Thyroid gland (tissue), 4 donors: ENCODE measurements around the gene SPACA6. TPM values are rescaled to one million over a fixed set of nuclear protein-coding genes. Genes with fewer than 3 reads are reported as not detected.

Source experiments
- DNase-seq, 2 donors: peaks; one replicate each; pipeline ENCODE4 v3.0.0-alpha.2; 2019
- H3K27ac ChIP-seq, 3 donors: fragments of 200-600 bp; sonication (generic); 1 replicate in 2 of 3; 2 replicates in 1 of 3; pipeline ENCODE4 v1.5.1; 2016 to 2019; ENCODE audit warnings: mild to moderate bottlenecking in 1 of 3, moderate library complexity in 1 of 3
- H3K27me3 ChIP-seq: fragments of 200-600 bp; sonication (generic); one replicate; pipeline ENCODE4 v1.5.1; 2019
- H3K36me3 ChIP-seq, 2 donors: fragments of 200-600 bp; sonication (generic); one replicate each; pipeline ENCODE4 v1.5.1; 2016 to 2019
- H3K4me1 ChIP-seq, 2 donors: fragments of 200-600 bp; sonication (generic); one replicate each; pipeline ENCODE4 v1.5.1; 2017 to 2019
- H3K4me3 ChIP-seq, 3 donors: fragments of 200-600 bp; sonication (generic); replicated peaks in 1 of 3; 1 replicate in 2 of 3; 2 replicates in 1 of 3; pipeline ENCODE4 v1.5.1; 2016; ENCODE audit warnings: mild to moderate bottlenecking in 1 of 3
- H3K9me3 ChIP-seq: fragments of 200-600 bp; sonication (generic); one replicate; pipeline ENCODE4 v1.5.1; 2017
- POLR2A ChIP-seq, 2 donors: fragments of 450-650 bp; IDR thresholded peaks; one replicate each; pipeline ENCODE4 v1.6.1; 2017; ENCODE audit warnings: antibody characterized with exemption in 2 of 2, mild to moderate bottlenecking in 2 of 2, moderate library complexity in 1 of 2
- WGBS, 2 donors: methylation state at CpG; one replicate each; pipeline ENCODE4 v1.1.5; 2017; 5-methylcytosine and 5-hydroxymethylcytosine counted together
- intact Hi-C: fragments of 100-400 bp; cut with DNase I; formaldehyde crosslinking; loops from one replicate; pipeline ENCODE4 v1.15.1; 2023
- total RNA-seq, 4 donors: library from RNA; depleted of rRNA; stranded (reverse); fragments of >200 nt; gene quantifications; one replicate each; pipeline ENCODE4 v1.2.3, GENCODE V29; 2016
- TF ChIP-seq, protein P1 (sequence below), 6 experiments: fragments of 200-600 bp in 3 of 6; fragments of 450-650 bp in 3 of 6; sonication (generic) in 3 of 6; IDR thresholded peaks; one replicate each; pipeline ENCODE4 v1.5.1; 2016 to 2019; ENCODE audit warnings: antibody characterized with exemption in 6 of 6, mild to moderate bottlenecking in 2 of 6, inconsistent platforms in 1 of 6, moderate library complexity in 1 of 6

SPACA6 gene
- total RNA-seq, 4 donors from 2014 or later, result 11.9 to 26.2 (median 20.4) TPM

GRCh38 chr19:51699170-51699569 is 6.0 kb downstream of the SPACA6 start:
- TF ChIP-seq POLR2A (IDR thresholded peaks at IDR 0.05), result no peak
- TF ChIP-seq, protein P1, sequence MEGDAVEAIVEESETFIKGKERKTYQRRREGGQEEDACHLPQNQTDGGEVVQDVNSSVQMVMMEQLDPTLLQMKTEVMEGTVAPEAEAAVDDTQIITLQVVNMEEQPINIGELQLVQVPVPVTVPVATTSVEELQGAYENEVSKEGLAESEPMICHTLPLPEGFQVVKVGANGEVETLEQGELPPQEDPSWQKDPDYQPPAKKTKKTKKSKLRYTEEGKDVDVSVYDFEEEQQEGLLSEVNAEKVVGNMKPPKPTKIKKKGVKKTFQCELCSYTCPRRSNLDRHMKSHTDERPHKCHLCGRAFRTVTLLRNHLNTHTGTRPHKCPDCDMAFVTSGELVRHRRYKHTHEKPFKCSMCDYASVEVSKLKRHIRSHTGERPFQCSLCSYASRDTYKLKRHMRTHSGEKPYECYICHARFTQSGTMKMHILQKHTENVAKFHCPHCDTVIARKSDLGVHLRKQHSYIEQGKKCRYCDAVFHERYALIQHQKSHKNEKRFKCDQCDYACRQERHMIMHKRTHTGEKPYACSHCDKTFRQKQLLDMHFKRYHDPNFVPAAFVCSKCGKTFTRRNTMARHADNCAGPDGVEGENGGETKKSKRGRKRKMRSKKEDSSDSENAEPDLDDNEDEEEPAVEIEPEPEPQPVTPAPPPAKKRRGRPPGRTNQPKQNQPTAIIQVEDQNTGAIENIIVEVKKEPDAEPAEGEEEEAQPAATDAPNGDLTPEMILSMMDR (IDR thresholded peaks at IDR 0.05), result no peak
- no peaks in the 10 kb centered on the region for H3K27me3 ChIP-seq
- H3K4me1 ChIP-seq, result peaks cover 19% of the 10 kb centered on the region in 2 donors
- no peaks in the 10 kb centered on the region for H3K9me3 ChIP-seq
- H3K36me3 ChIP-seq, result peaks cover 12 to 33% of the 10 kb centered on the region in 2 donors
- H3K4me3 ChIP-seq, result no peak overlapping the region
- intact Hi-C loops, result no loop called here
- H3K27ac ChIP-seq, result no peak overlapping the region
- DNase-seq, result no peak
- 94 to 95% methylated on average over 5 of the region's 5 CpGs for WGBS, 2 donors

DNA sequence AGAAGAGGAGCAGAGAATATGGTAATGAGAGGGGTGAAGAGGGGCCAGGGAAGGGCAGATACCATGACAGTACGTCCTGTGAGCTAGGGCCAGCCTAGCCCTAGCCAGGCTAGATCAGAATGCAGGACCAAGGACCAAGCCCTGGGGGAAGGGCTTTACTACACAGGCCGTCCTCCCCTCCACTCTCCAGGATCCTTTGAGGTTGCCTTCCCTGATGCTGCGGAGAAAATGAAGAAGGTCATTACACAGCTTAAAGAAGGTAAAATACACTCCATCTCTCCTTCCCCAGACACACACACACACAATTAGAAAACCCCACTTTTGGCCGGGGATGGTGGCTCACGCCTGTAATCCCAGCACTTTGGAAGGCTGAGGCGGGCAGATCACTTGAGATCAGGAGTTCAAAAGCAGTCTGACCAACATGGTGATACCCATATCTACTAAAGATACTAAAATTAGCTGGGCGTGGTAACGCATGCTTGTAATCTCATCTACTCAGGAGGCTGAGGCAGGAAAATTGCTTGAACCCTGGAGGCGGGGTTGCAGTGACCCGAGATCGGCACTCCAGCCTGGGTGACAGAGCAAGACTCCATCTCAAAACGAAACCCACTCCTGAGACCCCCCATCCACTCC is 8.5 kb downstream of the SPACA6 start:
- intact Hi-C loops, result no loop called here

GRCh38 chr19:51702103-51702824 is 9.1 kb downstream of the SPACA6 start:
- Histone ChIP-seq H3K36me3 (peaks cover 0 to 9% of the 10 kb centered on the region in 2 donors), H3K4me3 (peak overlapping the region in 1 of 3 donors; percentile 62)

More for the DNA sequence above, 8.5 kb downstream of the SPACA6 start:
- Histone ChIP-seq H3K4me1 (peaks cover 19 to 31% of the 10 kb centered on the region in 2 donors), H3K27ac (peak overlapping the region in 2 of 3 donors; percentile 15 to 66), H3K27me3 (no peaks in the 10 kb centered on the region), H3K4me3 (no peak overlapping the region), H3K9me3 (no peaks in the 10 kb centered on the region), H3K36me3 (peaks cover 0 to 14% of the 10 kb centered on the region in 2 donors)
- 79 to 85% methylated on average over 8 to 12 of the region's 12 CpGs for WGBS, 2 donors
- no peak for TF ChIP-seq POLR2A (IDR thresholded peaks at IDR 0.05)
- TF ChIP-seq, protein P1 (IDR thresholded peaks at IDR 0.05), result no peak
- no peak for DNase-seq

DNA sequence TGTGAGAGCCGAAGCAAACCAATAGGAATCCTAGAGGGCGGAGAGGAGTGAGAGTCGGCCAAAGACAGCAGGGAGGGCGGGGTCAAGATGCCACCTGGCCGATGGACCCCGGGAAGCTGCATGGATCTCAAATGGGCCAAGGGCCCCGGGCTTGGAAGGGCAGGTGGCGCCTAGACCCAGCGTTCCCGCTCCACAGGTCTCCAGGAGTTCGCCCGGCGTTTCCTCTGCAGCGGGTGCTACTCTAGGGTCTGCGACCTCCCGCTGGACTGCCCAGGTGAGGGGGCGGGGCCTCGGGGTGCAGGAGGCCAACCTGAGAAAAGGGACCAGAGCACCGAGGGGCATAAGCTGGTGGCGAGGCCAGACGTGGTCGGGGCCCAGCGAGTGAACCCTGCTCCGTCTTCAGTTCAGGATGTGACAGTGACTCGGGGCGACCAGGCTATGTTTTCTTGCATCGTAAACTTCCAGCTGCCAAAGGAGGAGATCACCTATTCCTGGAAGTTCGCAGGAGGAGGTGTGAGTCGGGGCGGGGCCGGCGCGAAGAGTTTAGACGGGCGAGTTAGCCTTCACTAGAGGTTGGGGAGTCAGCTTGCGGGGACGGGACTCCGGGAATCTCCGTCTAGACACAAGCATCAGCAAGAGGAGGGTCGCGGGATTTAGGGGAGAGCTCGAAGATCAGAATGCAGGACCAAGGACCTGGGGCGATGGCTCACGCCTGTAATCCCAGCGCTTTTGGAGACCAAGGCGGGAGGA is 9.9 kb downstream of the SPACA6 start:
- H3K4me1 ChIP-seq, result peaks cover 19 to 31% of the 10 kb centered on the region in 2 donors
- intact Hi-C loops, result no loop called here
- peaks cover 0 to 2% of the 10 kb centered on the region in 2 donors for H3K36me3 ChIP-seq
- H3K27ac ChIP-seq, result peak overlapping the region; percentile 66 to 92 (median 86)
- TF ChIP-seq POLR2A (IDR thresholded peaks at IDR 0.05), result no peak
- TF ChIP-seq, protein P1 (IDR thresholded peaks at IDR 0.05), result no peak
- 17 to 26% methylated on average over 33 to 42 of the region's 46 CpGs for WGBS, 2 donors
- no peaks in the 10 kb centered on the region for H3K27me3 ChIP-seq
- no peaks in the 10 kb centered on the region for H3K9me3 ChIP-seq
- DNase-seq, result peak; percentile 56 to 74
- peak overlapping the region in 1 of 3 donors; percentile 62 for H3K4me3 ChIP-seq

More at GRCh38 chr19:51702103-51702824, 9.1 kb downstream of the SPACA6 start:
- Histone ChIP-seq H3K4me1 (peaks cover 19 to 31% of the 10 kb centered on the region in 2 donors), H3K27me3 (no peaks in the 10 kb centered on the region), H3K9me3 (no peaks in the 10 kb centered on the region), H3K27ac (peak overlapping the region; percentile 66 to 92 (median 86))
- peak; percentile 92 to 94 for DNase-seq
- TF ChIP-seq POLR2A (IDR thresholded peaks at IDR 0.05), result peak in 1 of 2 donors; percentile 74
- TF ChIP-seq, protein P1 (IDR thresholded peaks at IDR 0.05), result no peak
- WGBS, 2 donors, result 29 to 38% methylated on average over 23 to 24 of the region's 27 CpGs
- intact Hi-C loops, result no loop called here
